ENCODE results near the gene FSCN2. TPM values are rescaled to one million over a fixed set of nuclear protein-coding genes. Genes with fewer than 3 reads are reported as not detected.

FSCN2 gene
- total RNA-seq, 1 donor from 2014 or later, result 6.6 TPM

- H3K27me3 ChIP-seq, result no peaks in the 10 kb centered on the region
- H3K4me3 ChIP-seq, result no peak overlapping the region
- H3K4me1 ChIP-seq, result no peaks in the 10 kb centered on the region
- no peak for DNase-seq (ENCODE audit: extremely low spot score in 2 of 2)
- H3K36me3 ChIP-seq, result no peaks in the 10 kb centered on the region
- no peaks in the 10 kb centered on the region for H3K9me3 ChIP-seq
- intact Hi-C loops (cut with DNase I), result no loop called here
- H3K27ac ChIP-seq, result no peak overlapping the region
- no peak for TF ChIP-seq POLR2A (IDR thresholded peaks at IDR 0.05)
- TF ChIP-seq, protein P1, sequence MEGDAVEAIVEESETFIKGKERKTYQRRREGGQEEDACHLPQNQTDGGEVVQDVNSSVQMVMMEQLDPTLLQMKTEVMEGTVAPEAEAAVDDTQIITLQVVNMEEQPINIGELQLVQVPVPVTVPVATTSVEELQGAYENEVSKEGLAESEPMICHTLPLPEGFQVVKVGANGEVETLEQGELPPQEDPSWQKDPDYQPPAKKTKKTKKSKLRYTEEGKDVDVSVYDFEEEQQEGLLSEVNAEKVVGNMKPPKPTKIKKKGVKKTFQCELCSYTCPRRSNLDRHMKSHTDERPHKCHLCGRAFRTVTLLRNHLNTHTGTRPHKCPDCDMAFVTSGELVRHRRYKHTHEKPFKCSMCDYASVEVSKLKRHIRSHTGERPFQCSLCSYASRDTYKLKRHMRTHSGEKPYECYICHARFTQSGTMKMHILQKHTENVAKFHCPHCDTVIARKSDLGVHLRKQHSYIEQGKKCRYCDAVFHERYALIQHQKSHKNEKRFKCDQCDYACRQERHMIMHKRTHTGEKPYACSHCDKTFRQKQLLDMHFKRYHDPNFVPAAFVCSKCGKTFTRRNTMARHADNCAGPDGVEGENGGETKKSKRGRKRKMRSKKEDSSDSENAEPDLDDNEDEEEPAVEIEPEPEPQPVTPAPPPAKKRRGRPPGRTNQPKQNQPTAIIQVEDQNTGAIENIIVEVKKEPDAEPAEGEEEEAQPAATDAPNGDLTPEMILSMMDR (IDR thresholded peaks at IDR 0.05), result no peak
- no peak for TF ChIP-seq POLR2AphosphoS5 (IDR thresholded peaks at IDR 0.05; ENCODE audit: insufficient read depth in 1 of 2, low read depth in 1 of 2)
These were observed 33.4 kb upstream of the FSCN2 start for GRCh38 chr17:81494626-81495377.

- H3K4me1 ChIP-seq, result no peaks in the 10 kb centered on the region
- H3K9me3 ChIP-seq, result no peaks in the 10 kb centered on the region
- TF ChIP-seq, protein P1 (IDR thresholded peaks at IDR 0.05), result no peak
- TF ChIP-seq POLR2AphosphoS5 (IDR thresholded peaks at IDR 0.05; ENCODE audit: insufficient read depth in 1 of 2, low read depth in 1 of 2) (no peak), POLR2A (IDR thresholded peaks at IDR 0.05) (no peak)
- intact Hi-C loops (cut with DNase I), result no loop called here
- no peak overlapping the region for H3K4me3 ChIP-seq
- H3K27ac ChIP-seq, result no peak overlapping the region
- H3K27me3 ChIP-seq, result no peaks in the 10 kb centered on the region
- DNase-seq (ENCODE audit: extremely low spot score in 2 of 2), result no peak
- no peaks in the 10 kb centered on the region for H3K36me3 ChIP-seq
These were observed 29.1 kb upstream of the FSCN2 start for GRCh38 chr17:81498953-81499600.

DNA sequence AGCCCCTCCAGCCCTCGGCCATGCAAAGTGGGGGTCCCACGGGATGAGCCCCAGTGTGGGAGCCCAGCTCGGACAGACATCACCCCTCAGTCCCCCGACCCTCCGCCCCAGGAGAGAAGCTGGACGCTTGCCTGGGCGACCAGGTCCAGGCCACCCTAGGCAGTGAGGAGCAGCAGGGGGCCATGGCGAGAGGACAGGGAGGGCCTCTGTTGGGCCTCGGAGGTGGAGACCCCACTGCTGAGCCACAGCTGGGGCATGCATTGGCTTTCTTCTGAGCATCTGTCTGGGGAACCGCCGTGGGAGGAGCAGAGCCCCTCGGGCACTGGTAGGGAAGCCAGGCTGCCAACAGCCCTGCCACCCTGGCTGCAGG lies 28.6 kb upstream of the FSCN2 start:
- H3K36me3 ChIP-seq, result no peaks in the 10 kb centered on the region
- no peaks in the 10 kb centered on the region for H3K27me3 ChIP-seq
- H3K27ac ChIP-seq, result no peak overlapping the region
- no peak overlapping the region for H3K4me3 ChIP-seq
- H3K4me1 ChIP-seq, result no peaks in the 10 kb centered on the region
- no peak for DNase-seq (ENCODE audit: extremely low spot score in 2 of 2)
- intact Hi-C loops (cut with DNase I), result no loop called here
- H3K9me3 ChIP-seq, result no peaks in the 10 kb centered on the region
- no peak for TF ChIP-seq POLR2A (IDR thresholded peaks at IDR 0.05)
- TF ChIP-seq, protein P1 (IDR thresholded peaks at IDR 0.05), result no peak
- TF ChIP-seq POLR2AphosphoS5 (IDR thresholded peaks at IDR 0.05; ENCODE audit: insufficient read depth in 1 of 2, low read depth in 1 of 2), result no peak

- intact Hi-C loops (cut with DNase I), result no loop called here
- TF ChIP-seq POLR2A (IDR thresholded peaks at IDR 0.05) (no peak), POLR2AphosphoS5 (IDR thresholded peaks at IDR 0.05; ENCODE audit: insufficient read depth in 1 of 2, low read depth in 1 of 2) (no peak)
- TF ChIP-seq, protein P1 (IDR thresholded peaks at IDR 0.05), result no peak
- H3K27me3 ChIP-seq, result no peaks in the 10 kb centered on the region
- no peak for DNase-seq (ENCODE audit: extremely low spot score in 2 of 2)
- no peak overlapping the region for H3K27ac ChIP-seq
- H3K9me3 ChIP-seq, result no peaks in the 10 kb centered on the region
- H3K4me3 ChIP-seq, result no peak overlapping the region
- no peaks in the 10 kb centered on the region for H3K4me1 ChIP-seq
- H3K36me3 ChIP-seq, result no peaks in the 10 kb centered on the region
These were observed 28.1 kb upstream of the FSCN2 start for GRCh38 chr17:81500047-81500446.

DNA sequence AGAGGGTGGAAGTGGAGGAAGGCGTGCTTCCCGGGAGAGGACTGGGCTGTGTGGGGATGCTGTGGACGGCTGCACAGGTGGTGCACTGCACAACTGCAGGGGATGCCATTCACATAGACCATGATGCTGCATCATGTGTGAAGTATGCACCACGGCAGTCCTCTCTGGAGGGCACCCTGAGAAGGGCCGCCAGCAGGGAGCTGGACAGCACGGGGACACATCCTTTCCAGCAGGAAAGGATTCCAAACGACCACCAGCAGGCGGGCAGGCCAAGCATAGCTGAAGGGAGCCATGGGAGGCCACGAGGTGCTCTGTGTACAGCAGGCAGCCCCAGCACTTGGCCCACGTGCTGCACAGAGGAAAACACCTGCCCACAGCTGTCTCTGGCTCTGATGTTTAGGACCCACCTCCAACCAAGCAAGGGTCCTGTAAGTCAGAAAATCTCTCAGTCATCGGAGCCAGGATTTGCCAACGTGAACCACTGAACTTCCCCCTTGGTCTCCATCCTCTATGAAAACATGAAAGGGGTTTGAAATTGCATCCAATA lies 25.6 kb upstream of the FSCN2 start:
- TF ChIP-seq POLR2AphosphoS5 (IDR thresholded peaks at IDR 0.05; ENCODE audit: insufficient read depth in 1 of 2, low read depth in 1 of 2), result no peak
- TF ChIP-seq, protein P1 (IDR thresholded peaks at IDR 0.05), result no peak
- TF ChIP-seq POLR2A (IDR thresholded peaks at IDR 0.05), result no peak
- no peak overlapping the region for H3K27ac ChIP-seq
- no peaks in the 10 kb centered on the region for H3K9me3 ChIP-seq
- H3K4me3 ChIP-seq, result no peak overlapping the region
- no peak for DNase-seq (ENCODE audit: extremely low spot score in 2 of 2)
- intact Hi-C loops (cut with DNase I), result no loop called here
- H3K27me3 ChIP-seq, result no peaks in the 10 kb centered on the region
- H3K36me3 ChIP-seq, result no peaks in the 10 kb centered on the region
- H3K4me1 ChIP-seq, result no peaks in the 10 kb centered on the region
